Endometrial microvascular endothelial cells (primary cell): ENCODE results near the gene RHOB. TPM values are rescaled to one million over a fixed set of nuclear protein-coding genes. Genes with fewer than 3 reads are reported as not detected.
"Not testable (repeated sequence)": the region's sequence is repeated elsewhere in the genome, so short reads cannot be mapped to it uniquely, and the experiment has no call there.

ENCODE experiments used
- in situ Hi-C: cut with HindIII; loops from 2 replicates; pipeline ENCODE4 v1.10.0; 2017; ENCODE audit warnings: low sequenced_read_pairs, low pct_unique_long_range_greater_than_20kb; ENCODE audit errors: inconsistent ontology term
- total RNA-seq: library from RNA; depleted of rRNA; stranded (reverse); fragments of >200 nt; gene quantifications from one replicate; pipeline ENCODE4 v1.2.3, GENCODE V29; 2015; ENCODE audit errors: inconsistent ontology term

RHOB gene
- total RNA-seq, 1 donor from 2014 or later, result 100 TPM

GRCh38 chr2:20433946-20434553, 12.8 kb upstream of the RHOB start:
- in situ Hi-C loops, result no loop called here

- in situ Hi-C loops, result no loop called here
Observed at GRCh38 chr2:20434588-20435294, 12.1 kb upstream of the RHOB start.

- in situ Hi-C loops, result not testable (repeated sequence)
Observed at GRCh38 chr2:20435456-20435855, 11.4 kb upstream of the RHOB start.

GRCh38 chr2:20436716-20437470, 10.0 kb upstream of the RHOB start:
- in situ Hi-C loops, result no loop called here

GRCh38 chr2:20438334-20439192, 8.3 kb upstream of the RHOB start:
- in situ Hi-C loops, result no loop called here

GRCh38 chr2:20439193-20439475, 7.7 kb upstream of the RHOB start:
- in situ Hi-C loops, result no loop called here

GRCh38 chr2:20439503-20439902, 7.4 kb upstream of the RHOB start:
- in situ Hi-C loops, result no loop called here

- in situ Hi-C loops, result loop anchor here (5.0 kb wide), 1 partner anchor 207 kb away; no protein-coding TSS in a partner anchor
Observed at GRCh38 chr2:20440001-20440560, 6.8 kb upstream of the RHOB start.

- in situ Hi-C loops, result loop anchor here (5.0 kb wide), 1 partner anchor 204 kb away; no protein-coding TSS in a partner anchor
Observed at GRCh38 chr2:20443276-20443920, 3.5 kb upstream of the RHOB start.

- in situ Hi-C loops, result loop anchor here (5.0 kb wide), 1 partner anchor 203 kb away; no protein-coding TSS in a partner anchor
Observed at GRCh38 chr2:20444101-20444992, 2.5 kb upstream of the RHOB start.

- in situ Hi-C loops, result loop anchor here (5.0 kb wide), 1 partner anchor 202 kb away; no protein-coding TSS in a partner anchor
Observed at GRCh38 chr2:20444993-20445910, 1.6 kb upstream of the RHOB start.

- in situ Hi-C loops, result no loop called here
Observed at GRCh38 chr2:20446255-20446916, 488 bp upstream of the RHOB start.

GRCh38 chr2:20447437-20448245, 767 bp downstream of the RHOB start:
- in situ Hi-C loops, result no loop called here

- in situ Hi-C loops, result no loop called here
Observed at GRCh38 chr2:20448246-20448976, 1.5 kb downstream of the RHOB start.

GRCh38 chr2:20448977-20449306, 2.1 kb downstream of the RHOB start:
- in situ Hi-C loops, result no loop called here
